Hepatocyte (in vitro differentiated cells): ENCODE measurements around the gene PPP2R5C. TPM values are rescaled to one million over a fixed set of nuclear protein-coding genes. Genes with fewer than 3 reads are reported as not detected.

ENCODE experiments used
- DNase-seq: peaks from one replicate; pipeline ENCODE4 v3.0.0-alpha.2; 2016; ENCODE audit warnings: low spot score
- H2AFZ ChIP-seq: fragments of 200-600 bp; sonication (generic); 2 replicates; pipeline ENCODE4 v1.6.0; 2016; ENCODE audit warnings: antibody characterized with exemption, mild to moderate bottlenecking
- H3K27ac ChIP-seq: fragments of 200-600 bp; sonication (generic); 2 replicates; pipeline ENCODE4 v1.5.1; 2016; ENCODE audit warnings: mild to moderate bottlenecking
- H3K27me3 ChIP-seq: fragments of 200-600 bp; sonication (generic); 2 replicates; pipeline ENCODE4 v1.6.1; 2016
- H3K36me3 ChIP-seq: fragments of 200-600 bp; sonication (generic); replicated peaks from 2 replicates; pipeline ENCODE4 v1.5.1; 2016; ENCODE audit warnings: low read depth; ENCODE audit not compliant: insufficient read depth
- H3K4me1 ChIP-seq: fragments of 200-600 bp; sonication (generic); 2 replicates; pipeline ENCODE4 v1.5.1; 2016; ENCODE audit warnings: mild to moderate bottlenecking, moderate library complexity; ENCODE audit not compliant: insufficient read depth
- H3K4me2 ChIP-seq: fragments of 200-600 bp; sonication (generic); 2 replicates; pipeline ENCODE4 v1.6.0; 2016
- H3K4me3 ChIP-seq: fragments of 200-600 bp; sonication (generic); 2 replicates; pipeline ENCODE4 v1.5.1; 2016; ENCODE audit warnings: mild to moderate bottlenecking
- H3K79me2 ChIP-seq: fragments of 200-600 bp; sonication (generic); 2 replicates; pipeline ENCODE4 v1.6.0; 2017; ENCODE audit warnings: mild to moderate bottlenecking
- H3K9me2 ChIP-seq: fragments of 200-600 bp; sonication (generic); replicated peaks from 2 replicates; pipeline ENCODE4 v1.6.0; 2017; ENCODE audit warnings: mild to moderate bottlenecking; ENCODE audit not compliant: insufficient read depth
- H3K9me3 ChIP-seq: fragments of 200-600 bp; sonication (generic); 2 replicates; pipeline ENCODE4 v1.5.1; 2016; ENCODE audit warnings: low read depth, mild to moderate bottlenecking
- H4K20me1 ChIP-seq: fragments of 200-600 bp; sonication (generic); 2 replicates; pipeline ENCODE4 v1.6.0; 2016; ENCODE audit warnings: mild to moderate bottlenecking; ENCODE audit not compliant: insufficient read depth, poor library complexity, severe bottlenecking
- EZH2 ChIP-seq: fragments of 200-600 bp; sonication (generic); IDR thresholded peaks from 2 replicates; pipeline ENCODE4 v1.6.1; 2016; ENCODE audit warnings: antibody characterized with exemption, mild to moderate bottlenecking, borderline replicate concordance
- EZH2phosphoT487 ChIP-seq: fragments of 200-600 bp; sonication (generic); IDR thresholded peaks from one replicate; pipeline ENCODE4 v1.6.1; 2018; ENCODE audit warnings: antibody characterized with exemption, mild to moderate bottlenecking, low read depth, moderate library complexity; ENCODE audit not compliant: unreplicated experiment, severe bottlenecking
- WGBS: methylation state at CpG from one replicate; pipeline ENCODE4 v1.1.6; 2016; ENCODE audit warnings: low lambda C conversion rate; ENCODE audit errors: missing lambda C conversion rate; 5-methylcytosine and 5-hydroxymethylcytosine counted together
- polyA plus RNA-seq: library from polyadenylated mRNA; unstranded; fragments of >200 nt; fragmentation: Nextera tagmentation; extraction: Ambion mirVana; gene quantifications from 2 replicates; pipeline ENCODE4 v1.2.1, GENCODE V29; 2016
- total RNA-seq: library from RNA; depleted of rRNA; stranded (reverse); fragments of >200 nt; gene quantifications from 2 replicates; pipeline ENCODE4 v1.2.3, GENCODE V29; 2014
- TF ChIP-seq, protein P1 (sequence below): fragments of 200-600 bp; sonication (generic); IDR thresholded peaks from 2 replicates; pipeline ENCODE4 v1.5.1; 2016; ENCODE audit warnings: antibody characterized with exemption, mild to moderate bottlenecking; ENCODE audit not compliant: poor library complexity

The PPP2R5C gene
- total and polyA plus RNA-seq, 2 experiments from 2014 or later = 47.4 to 78.0 TPM

DNA sequence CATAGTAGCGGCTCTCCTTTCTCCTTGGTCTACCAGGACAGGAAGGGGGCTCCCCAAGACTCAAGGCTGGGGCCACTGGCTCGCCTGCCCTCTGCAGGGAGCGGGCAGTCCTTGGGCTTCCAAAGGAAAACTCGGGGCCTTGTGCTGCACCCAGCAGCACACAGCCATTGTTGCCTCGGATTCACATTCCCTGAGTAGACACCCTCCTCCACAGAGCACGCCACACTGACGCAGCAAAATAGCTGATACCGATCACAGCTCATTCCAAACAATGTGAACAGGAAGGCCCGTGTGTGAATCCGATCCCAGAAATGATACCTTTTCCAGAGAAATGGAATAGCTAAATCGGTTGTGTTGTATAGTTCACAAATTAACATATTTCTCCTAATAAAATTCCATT lies 137.8 kb downstream of the PPP2R5C start:
- H3K27ac ChIP-seq = no peak overlapping the region
- H3K4me2 ChIP-seq = no peak overlapping the region
- H3K9me3 ChIP-seq = no peaks in the 10 kb centered on the region
- no peaks in the 10 kb centered on the region for H3K36me3 ChIP-seq
- no peaks in the 10 kb centered on the region for H3K27me3 ChIP-seq
- no peaks in the 10 kb centered on the region for H4K20me1 ChIP-seq
- TF ChIP-seq EZH2 (no peak), EZH2phosphoT487 (no peak)
- TF ChIP-seq, protein P1, sequence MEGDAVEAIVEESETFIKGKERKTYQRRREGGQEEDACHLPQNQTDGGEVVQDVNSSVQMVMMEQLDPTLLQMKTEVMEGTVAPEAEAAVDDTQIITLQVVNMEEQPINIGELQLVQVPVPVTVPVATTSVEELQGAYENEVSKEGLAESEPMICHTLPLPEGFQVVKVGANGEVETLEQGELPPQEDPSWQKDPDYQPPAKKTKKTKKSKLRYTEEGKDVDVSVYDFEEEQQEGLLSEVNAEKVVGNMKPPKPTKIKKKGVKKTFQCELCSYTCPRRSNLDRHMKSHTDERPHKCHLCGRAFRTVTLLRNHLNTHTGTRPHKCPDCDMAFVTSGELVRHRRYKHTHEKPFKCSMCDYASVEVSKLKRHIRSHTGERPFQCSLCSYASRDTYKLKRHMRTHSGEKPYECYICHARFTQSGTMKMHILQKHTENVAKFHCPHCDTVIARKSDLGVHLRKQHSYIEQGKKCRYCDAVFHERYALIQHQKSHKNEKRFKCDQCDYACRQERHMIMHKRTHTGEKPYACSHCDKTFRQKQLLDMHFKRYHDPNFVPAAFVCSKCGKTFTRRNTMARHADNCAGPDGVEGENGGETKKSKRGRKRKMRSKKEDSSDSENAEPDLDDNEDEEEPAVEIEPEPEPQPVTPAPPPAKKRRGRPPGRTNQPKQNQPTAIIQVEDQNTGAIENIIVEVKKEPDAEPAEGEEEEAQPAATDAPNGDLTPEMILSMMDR = no peak
- H3K4me3 ChIP-seq = no peak overlapping the region
- H2AFZ ChIP-seq = no peak overlapping the region
- no peaks in the 10 kb centered on the region for H3K79me2 ChIP-seq
- H3K9me2 ChIP-seq = no peaks in the 10 kb centered on the region
- DNase-seq = no peak
- H3K4me1 ChIP-seq = no peaks in the 10 kb centered on the region
- WGBS = 96% methylated on average over 11 of the region's 11 CpGs

DNA sequence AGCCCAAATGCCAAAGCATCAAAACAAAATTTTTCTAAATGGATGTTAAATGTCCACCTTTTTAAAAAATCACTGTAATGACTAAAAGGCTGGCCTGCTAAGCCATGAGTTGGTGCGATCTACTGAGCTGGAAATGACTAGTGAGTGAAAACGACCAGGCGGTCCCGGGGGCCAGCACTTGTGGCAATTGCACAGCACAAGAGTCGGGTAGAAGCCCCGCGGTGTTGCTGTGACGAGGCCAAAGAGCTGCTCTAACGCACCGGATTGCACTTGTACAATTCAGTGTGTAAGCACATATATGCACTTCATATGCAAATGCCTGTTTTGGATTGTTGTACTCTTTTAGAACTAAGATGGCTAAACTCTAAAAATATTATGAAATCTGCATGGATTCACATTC lies 138.7 kb downstream of the PPP2R5C start:
- Histone ChIP-seq H4K20me1 (no peaks in the 10 kb centered on the region), H3K9me2 (no peaks in the 10 kb centered on the region), H3K27me3 (no peaks in the 10 kb centered on the region), H2AFZ (no peak overlapping the region), H3K79me2 (no peaks in the 10 kb centered on the region), H3K27ac (no peak overlapping the region), H3K4me1 (no peaks in the 10 kb centered on the region), H3K36me3 (no peaks in the 10 kb centered on the region), H3K9me3 (no peaks in the 10 kb centered on the region), H3K4me2 (no peak overlapping the region), H3K4me3 (no peak overlapping the region)
- 98% methylated on average over 10 of the region's 10 CpGs for WGBS
- TF ChIP-seq EZH2phosphoT487 = no peak
- TF ChIP-seq EZH2 = no peak
- TF ChIP-seq, protein P1 = no peak
- DNase-seq = no peak

DNA sequence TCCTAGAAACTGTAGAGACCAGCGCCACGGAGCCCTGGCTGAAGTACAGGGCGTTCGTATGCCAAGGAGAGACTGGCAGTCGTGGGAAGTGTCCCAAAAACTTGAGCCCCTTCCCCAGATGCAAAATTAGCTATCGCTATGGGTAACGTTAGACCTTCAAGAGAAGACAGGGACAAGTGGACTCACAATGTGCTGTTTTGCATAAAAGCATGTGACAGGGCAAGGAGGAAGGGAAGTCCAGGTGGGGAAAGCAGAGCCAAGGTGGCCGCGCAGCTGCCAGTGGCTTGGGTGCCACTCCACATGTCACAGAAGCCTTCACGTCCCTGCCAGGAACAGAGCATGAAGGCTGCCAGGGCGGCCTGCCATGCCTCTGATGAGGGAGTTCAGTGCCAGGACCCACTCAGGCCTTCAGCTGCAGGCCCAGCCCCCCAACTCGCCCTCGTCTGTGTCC lies 141.6 kb downstream of the PPP2R5C start:
- Histone ChIP-seq H3K36me3 (no peaks in the 10 kb centered on the region), H3K27me3 (no peaks in the 10 kb centered on the region), H3K4me1 (no peaks in the 10 kb centered on the region), H3K9me3 (no peaks in the 10 kb centered on the region), H3K4me3 (no peak overlapping the region), H3K9me2 (no peaks in the 10 kb centered on the region), H3K4me2 (no peak overlapping the region), H3K79me2 (no peaks in the 10 kb centered on the region), H2AFZ (no peak overlapping the region), H3K27ac (no peak overlapping the region), H4K20me1 (no peaks in the 10 kb centered on the region)
- no peak for TF ChIP-seq EZH2
- TF ChIP-seq, protein P1 = no peak
- no peak for TF ChIP-seq EZH2phosphoT487
- DNase-seq = no peak
- WGBS = 97% methylated on average over 13 of the region's 13 CpGs

DNA sequence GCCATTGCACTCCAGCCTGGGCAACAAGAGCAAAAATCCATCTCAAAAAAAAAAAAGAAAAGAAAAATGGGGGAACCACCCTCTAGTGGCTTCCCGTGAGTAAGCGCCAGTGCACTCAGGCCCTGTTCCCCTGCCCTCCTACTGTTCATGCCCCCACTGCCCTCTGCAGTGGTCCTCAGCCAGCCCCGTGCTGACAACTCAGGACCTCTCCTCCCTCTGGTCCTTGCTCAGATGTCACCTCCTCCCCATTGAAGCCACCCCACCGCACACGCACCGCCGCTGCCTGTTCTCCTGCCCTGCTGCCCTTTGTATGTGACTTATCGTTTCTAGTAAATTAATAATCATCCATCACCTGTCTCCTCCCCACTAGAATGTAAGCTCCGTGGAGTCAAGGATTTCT lies 144.1 kb downstream of the PPP2R5C start:
- TF ChIP-seq, protein P1 = no peak
- TF ChIP-seq EZH2 (no peak), EZH2phosphoT487 (no peak)
- no peak overlapping the region for H3K4me2 ChIP-seq
- no peak for DNase-seq
- H3K4me1 ChIP-seq = no peaks in the 10 kb centered on the region
- H2AFZ ChIP-seq = no peak overlapping the region
- no peak overlapping the region for H3K27ac ChIP-seq
- H4K20me1 ChIP-seq = no peaks in the 10 kb centered on the region
- no peaks in the 10 kb centered on the region for H3K36me3 ChIP-seq
- 98% methylated on average over 7 of the region's 9 CpGs for WGBS
- H3K4me3 ChIP-seq = no peak overlapping the region
- no peaks in the 10 kb centered on the region for H3K79me2 ChIP-seq
- no peaks in the 10 kb centered on the region for H3K9me3 ChIP-seq
- no peaks in the 10 kb centered on the region for H3K9me2 ChIP-seq
- no peaks in the 10 kb centered on the region for H3K27me3 ChIP-seq
